ENCODE results near the gene ABCC3.
A peak's percentile ranks its signal among the peaks of the same experiment; 100 is the strongest.

- TF ChIP-seq EZH2 (IDR thresholded peaks at IDR 0.05; ENCODE audit: low read length, missing control alignments) (no peak), CTCF (conservative IDR thresholded peaks at IDR 0.05 in 1 of 2, IDR thresholded peaks at IDR 0.05 in 1 of 2; ENCODE audit: low read depth in 1 of 2, low read length in 2 of 2) (peak; percentile 71 to 77)
Observed at GRCh38 chr17:50626037-50626574, 8.6 kb upstream of the ABCC3 start.
